ENCODE data around the gene PLXND1.

Gene PLXND1

DNA sequence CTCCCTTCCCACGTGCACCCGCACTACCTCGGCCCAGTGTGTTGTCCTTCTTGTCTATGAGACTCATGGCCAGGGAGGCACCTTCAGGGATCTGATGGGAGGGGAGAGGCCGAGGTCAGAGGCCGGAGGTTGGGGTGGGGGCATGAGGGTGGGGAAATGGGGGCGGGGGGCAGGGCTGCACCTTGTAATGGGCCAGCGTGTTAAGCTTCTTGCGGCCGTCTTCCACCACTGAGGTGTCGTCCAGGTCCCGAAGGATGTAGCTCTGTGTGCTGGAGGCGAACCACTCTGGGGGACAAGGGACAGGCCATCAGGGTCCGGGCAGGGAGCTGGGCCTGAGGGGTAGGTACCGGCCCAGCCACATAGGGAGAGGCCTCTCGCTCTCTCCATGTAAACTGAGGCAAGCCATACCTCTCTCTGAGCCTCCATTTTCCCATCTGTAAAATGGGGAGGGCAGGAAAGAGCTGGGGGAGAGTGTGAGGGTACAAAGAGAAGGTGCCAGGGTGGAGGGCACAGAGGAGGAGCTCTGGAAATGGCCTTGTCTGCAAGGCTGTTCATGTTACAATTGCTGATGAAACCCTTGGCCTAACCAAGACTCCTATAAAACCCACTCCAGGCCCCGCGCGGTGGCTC is 44.7 kb downstream of the PLXND1 start:
- no peak for DNase-seq (ENCODE audit: low read depth in 2 of 2)

DNA sequence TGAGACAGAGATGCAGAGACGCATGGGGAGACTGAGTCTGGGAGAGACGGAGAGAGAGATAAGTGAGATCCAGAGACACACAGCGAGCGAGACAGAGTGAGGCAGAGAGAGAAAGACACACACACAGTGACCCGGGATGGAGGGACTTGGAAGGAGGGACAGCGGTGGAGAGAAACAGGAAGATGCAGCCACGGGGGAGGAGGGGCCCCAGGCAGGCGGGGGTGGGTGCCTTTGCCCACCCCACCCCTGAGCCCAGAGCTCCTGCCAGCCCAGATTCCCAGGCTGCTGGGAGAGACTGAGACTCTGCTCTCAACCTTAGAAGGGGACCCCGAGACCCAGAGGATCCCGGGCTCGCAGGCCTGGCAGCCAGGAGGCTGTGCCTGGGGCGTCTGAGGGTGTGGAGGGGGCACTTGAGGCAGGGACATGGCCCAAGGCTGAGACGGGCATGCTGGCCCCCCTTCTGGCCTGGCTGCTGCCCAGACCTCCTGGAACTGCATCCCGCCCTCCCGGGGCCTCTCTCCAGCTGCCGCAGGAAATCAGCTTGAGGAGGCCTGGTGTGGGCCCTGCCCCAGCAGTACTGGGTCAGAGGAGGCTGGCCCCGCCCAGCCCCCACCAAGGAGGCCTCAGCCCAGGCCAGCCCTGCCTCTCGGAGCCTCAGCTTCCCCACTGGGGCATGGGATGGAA is 45.4 kb downstream of the PLXND1 start:
- no peak for DNase-seq (ENCODE audit: low read depth in 2 of 2)

DNA sequence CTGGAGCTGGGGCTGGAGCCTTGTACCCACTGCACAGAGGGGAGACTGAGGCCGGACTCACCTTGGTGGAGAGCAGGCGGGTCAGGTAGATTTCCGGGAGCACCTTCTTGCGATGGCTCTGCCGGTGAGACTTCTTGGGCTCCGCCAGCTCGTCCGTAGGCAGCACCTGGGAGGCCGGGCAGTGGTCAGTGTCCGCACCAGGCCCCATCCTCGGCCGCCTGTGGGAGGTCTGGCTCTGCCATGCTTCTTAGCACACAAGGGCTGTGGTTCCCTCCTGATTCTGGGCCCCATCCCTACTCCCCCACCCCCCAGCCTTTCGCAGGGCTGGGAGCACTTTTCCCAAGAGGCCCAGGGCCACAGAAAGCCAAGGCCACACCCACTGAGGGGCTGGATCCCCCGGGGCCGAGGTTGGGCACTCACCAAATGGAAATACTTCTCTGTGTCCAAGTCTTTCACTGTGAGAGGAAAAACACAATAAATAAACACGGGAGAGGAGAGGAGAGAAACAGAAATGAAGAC is 46.1 kb downstream of the PLXND1 start:
- DNase-seq (ENCODE audit: low read depth in 2 of 2), result no peak

DNA sequence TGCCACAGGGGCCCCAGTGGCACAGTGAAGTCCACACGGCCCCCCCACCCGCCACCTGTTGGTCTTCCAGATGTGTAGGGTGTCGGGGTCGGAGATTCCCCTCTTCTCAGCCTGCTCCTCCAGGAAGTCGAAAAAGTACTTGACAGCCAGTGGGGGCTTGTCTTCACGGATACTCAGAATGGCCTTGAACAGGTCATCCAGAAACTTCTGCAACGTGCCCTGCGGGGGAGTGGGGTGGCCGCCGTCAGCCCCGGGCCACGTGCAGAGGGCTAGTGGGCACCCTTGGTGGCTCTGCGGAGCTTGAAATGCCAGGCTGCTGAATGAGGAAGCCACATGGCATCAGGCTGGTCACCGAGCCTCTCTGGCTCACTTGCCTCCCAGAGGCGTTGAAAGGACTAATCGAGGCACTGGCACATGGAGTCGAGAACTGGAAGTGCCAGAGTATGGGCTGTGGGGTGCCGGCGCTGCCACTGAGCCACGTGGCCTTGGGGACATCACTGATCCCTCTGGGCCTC is 46.9 kb downstream of the PLXND1 start:
- no peak for DNase-seq (ENCODE audit: low read depth in 2 of 2)

DNA sequence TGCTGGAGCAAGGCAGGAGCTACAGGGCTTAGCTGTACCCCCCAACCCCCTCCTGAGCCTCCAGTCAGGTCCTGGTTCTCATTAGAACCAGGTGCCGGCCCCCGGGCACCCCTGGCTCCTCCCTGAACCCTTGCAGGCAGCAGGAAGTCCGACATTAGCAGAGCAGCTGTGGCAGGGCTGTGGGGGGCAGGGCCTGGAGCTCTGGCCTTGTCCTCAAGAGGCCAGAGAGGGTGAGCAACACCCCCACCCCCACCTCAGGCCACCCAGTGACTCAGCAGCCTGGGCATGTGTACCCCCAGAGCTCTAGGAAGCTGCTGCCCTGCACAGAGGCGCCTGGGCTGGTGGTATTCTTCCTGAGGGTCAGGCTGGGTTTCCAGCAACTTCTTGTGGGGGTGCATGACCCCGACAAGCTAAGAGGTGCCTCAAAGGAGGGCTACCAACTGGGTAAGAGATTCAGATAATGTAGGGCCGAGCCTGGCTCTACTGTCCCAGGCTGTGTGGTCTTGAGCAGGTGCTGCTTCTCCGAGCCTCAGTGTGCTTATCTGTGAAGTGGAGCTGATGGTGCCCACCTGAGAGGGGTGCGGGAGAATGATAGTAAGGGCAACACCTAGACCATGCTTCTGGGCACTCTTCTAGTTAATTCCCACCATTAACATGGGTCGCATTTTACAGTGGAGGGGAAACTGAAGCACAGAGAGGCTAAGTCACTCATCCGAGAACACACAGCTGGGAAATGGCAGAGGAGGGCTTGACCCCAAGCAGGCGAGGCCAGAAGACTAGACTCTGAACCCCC is 47.5 kb downstream of the PLXND1 start:
- DNase-seq (ENCODE audit: low read depth in 2 of 2), result no peak

DNA sequence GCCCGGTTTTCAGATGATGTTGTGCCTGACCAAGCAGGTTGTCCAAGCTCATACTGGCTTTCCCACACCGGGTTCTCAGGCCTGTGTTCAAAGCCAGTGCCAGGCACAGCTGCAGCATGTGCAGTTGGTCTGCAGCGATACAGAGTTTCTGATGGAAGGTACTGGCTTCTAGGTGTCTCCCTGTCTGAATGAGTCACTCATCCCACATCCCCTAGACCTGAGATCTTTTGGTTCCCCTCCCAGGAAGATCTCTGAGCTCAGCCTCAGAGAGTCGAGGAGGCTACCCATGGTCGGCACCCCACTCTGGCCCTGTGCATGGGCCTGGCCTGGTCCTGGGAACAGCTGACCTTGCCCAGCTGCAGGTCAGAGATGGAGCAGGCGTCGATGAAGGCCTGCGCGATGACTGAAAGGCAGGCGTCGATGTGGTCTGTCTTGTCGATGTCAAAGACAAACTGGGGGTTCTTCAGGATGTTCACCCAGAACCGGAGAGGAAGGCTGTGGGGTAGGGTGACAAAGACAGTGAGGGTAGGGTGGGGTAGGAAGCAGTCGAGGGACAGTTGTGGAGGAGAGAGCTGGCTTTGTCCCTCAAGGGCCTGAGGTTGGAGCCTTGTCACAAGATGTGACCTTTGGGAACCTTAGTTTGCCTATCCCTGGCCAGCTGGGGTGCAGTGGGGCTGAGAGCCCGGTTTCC is 48.2 kb downstream of the PLXND1 start:
- no peak for DNase-seq (ENCODE audit: low read depth in 2 of 2)

DNA sequence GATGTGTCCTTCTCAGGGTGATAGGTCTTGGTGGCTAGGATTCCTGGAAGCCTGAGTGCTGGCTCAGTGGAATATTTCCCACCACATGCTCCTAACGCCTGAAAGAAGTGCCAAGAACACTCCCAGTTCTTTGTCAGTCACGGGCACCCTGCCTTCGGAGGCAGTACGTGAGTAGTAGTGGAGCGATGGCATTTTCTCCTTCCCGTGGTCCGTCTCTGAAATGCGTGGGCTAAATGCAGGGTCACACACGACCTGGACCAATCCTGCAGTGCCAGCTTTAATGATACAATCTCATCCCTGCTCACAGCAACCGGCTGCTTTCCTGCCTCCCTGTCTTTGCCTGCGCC is 49.0 kb downstream of the PLXND1 start:
- DNase-seq (ENCODE audit: low read depth in 2 of 2), result no peak

DNA sequence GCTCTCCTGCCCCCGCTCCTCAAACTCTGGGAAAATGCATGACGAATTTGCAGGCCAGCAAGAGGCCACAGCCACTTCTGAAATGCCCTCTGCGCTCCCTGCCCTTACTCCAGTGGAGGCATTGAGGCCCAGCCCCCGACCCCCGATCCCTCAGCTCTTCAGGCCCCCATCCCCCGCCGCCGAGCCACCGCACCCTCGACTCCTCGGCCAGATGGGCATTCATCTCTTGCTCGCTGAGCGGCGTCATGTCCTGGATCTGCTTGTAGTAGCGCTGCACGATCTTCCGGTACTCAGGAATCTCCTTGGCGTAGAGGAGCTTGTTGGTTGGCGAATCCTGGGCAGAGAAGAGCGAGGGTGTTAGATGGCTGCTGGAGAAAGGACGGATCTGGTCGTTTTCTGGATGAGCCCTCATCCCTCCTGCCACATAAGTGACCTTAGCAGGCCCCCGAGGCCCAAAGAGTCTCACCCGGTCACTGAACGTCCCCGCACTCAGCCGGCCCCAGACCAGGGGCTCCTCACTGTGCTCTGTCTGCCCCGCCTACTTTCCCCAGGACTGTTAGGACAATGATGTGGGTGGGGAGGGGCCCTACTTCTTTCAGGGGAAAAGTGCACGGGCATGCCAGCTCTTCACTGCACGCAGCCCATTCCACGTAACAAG is 49.5 kb downstream of the PLXND1 start:
- DNase-seq (ENCODE audit: low read depth in 2 of 2), result no peak

DNA sequence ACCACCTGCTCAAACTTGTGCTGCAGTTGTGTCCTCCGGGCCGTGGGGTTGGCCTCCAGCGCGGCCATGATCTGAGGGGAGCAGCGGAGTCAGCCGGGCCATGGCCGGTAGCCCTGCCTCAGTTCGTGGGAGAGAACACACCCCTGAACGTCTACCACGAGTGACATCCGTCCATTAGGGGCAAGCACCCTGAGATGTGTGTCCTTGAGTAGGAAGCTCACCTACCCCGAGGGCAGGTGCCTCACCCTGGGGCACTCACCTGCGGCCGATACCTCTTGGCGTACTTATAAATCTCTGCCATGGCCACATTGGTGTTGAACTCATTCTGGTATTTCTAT is 50.1 kb downstream of the PLXND1 start:
- no peak for DNase-seq (ENCODE audit: low read depth in 2 of 2)

DNA sequence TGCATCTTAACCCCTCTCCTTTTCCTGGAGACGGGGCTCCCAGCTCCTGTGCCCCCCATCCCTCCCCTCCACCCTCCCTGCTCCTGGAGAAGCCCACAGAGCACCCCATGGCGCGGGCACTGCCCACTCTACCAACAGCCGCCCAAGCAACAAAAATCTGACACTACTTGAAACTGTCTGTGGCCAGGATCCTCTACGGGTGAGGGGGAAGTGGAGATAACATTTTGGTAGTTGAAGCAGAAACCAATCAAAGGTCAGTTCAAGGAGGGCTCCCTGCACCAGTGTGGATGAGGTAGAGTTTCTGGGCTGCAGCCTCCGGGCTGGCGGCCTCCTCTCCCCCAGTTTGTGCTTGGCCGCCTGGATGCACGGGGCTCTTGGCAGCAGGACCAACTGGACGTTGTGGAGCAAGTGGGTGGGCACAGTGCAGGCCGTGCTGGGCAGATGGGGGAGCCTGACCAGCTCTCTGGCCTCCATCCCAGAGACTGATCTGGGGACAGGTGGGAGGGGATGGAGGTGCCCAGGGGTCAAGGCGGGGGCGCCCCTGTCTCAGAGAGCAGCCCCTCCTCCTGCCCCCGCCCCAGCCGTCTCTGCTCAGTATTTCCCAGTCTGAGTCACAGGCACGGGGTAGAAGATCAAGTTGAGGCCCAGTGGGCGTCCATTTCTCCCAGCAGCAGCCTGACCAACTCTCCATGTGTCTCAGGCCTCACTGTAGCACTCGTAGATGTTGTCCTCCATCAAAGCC is 50.7 kb downstream of the PLXND1 start:
- no peak for DNase-seq (ENCODE audit: low read depth in 2 of 2)

DNA sequence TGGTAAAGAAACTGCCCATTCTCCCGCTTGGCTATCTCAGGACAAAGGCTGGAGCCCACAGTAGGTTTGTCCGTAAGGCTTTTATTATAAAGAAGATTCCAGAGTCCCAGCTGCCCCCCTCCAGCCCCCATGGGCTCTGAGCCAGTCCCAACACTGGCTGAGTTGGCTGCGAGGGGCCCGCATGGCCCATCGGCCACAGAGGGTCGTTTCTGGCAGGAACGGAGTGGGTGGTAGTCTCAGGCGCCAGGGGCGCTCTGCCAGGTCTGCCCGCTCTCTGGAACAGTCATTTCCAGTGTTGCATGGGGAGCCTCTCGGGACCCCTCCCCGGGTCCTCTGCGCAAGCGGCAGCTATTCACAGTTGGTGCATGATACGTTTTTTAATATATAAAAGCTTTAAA is 51.3 kb downstream of the PLXND1 start:
- DNase-seq (ENCODE audit: low read depth in 2 of 2), result no peak

DNA sequence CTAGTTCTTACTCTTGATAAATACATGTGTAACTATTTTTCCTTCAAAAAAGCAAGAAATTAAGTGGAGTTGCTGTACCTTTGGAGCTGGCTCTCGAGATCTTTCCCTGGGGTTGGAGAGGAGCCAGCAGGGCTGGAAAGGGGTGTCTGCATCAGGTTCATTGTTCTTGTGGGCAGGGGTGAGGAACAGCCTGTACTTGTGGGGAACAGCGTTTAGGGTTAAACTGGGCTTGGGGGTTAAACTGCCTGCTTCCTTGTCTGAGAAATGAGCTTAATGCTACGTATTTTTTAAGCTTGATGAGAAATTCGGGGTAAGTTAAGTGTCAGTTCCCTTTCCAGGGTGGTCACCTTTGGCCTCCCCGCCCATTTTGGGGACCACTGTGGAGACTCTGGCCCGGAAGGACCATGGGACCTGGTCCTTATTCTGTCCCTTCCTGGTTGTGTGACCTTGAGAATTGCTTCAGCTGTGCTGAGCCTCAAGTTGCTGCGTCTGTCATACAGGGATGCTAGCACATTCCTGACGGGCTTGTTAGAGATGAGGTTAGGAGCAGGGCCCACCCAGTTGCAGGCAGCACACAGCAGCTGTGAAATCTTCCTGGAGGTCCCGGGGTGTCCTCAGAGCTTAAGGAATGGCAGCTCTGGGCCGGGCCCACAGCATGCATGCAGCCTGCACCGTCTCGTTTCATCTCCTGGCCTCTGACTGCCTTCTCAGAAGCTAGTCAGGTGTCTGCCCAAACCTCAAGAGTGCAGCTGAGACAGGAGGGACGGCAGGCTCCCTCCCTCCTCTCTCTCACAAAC is 51.9 kb downstream of the PLXND1 start:
- no peak for DNase-seq (ENCODE audit: low read depth in 2 of 2)

DNA sequence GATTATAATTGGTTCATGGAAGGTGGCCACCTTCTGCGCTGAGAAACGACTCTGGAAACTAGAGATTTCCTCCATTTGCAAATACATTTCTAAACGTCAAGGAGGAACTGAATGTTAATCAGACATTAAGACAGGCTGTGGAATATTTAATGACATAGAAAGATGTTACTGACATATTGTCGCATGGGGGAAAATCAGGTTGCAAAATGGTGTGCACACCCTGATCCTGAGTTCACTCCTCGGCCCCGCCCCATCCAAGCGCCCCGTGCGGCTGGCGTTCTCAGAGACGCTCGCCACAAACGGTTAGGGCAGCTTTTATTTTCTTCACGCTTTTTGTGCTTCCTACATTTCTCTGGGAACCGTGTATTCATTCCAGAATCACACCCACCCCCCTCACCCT is 52.8 kb downstream of the PLXND1 start:
- DNase-seq (ENCODE audit: low read depth in 2 of 2), result no peak

DNA sequence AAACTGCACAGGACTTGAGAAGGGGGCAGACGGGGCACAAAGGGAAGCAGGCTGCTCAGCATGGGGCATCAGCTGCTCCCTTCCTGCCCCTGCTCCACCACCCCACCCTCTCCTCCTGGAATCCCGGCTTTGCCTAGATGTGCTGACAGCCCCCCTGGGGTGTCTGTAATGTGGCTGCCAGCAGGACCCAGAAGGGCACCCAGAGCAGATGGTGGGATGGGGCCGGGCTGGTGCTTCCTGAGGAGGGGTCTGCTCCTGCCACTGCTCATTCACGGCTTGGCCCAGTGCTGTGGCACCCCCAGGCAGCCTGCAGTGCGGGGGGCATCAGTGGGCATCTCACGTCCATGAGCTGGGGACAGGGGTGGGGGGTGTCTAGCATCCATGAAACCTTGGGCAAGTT is 53.3 kb downstream of the PLXND1 start:
- DNase-seq (ENCODE audit: low read depth in 2 of 2), result no peak

DNA sequence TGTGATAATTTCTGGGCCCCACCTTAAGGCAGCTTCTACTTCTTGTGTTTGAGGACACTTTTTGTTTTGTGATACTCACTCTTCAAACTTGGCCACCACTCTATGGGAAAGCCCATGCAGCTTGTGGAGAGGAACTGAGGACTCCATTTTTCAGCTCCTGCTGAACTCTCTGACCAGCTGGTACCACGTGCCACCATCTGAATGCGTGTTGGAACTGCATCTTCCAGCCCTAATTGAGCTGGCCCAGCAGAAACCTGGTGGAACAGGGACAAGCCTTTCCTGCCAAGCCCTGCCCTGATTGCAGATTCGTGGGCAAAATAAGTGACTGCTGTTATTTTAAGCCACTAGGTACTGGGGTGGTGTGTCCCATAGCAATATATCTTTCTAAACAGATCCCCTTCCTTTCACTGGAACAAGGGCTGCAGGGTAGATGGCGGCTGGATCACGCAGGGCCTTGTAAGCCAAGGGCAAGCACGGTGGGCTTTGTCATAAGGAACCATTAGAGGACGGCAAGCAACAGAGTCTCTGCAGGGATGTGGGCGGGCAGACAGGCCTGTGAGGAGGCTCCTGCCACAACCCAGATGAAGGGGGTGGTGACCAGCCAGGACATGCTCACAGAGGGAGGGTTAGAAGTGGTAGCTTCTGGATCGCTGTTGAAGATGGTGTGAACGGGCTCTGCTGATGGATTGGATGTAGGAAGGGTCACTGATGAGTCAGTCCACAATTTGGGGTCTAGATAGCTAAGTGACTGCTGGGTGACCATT is 54.0 kb downstream of the PLXND1 start:
- no peak for DNase-seq (ENCODE audit: low read depth in 2 of 2)

DNA sequence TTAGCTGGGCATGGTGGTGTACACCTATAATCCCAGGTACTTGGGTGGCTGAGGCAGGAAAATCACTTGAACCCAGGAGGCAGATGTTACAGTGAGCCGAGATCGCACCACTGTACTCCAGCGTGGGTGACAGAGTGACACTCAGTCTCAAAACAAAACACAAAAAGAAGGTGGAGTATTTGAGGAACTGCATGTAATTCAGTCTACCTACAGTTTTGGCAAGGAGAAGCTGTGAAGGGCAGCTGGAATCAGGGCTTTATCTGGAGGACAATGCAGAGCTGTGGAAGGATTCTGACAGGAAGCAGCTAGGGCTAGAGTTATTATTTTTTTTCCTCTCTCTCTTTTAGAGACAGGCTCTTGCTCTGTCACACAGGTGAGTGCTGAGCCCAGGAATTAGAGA is 56.7 kb downstream of the PLXND1 start:
- DNase-seq (ENCODE audit: low read depth in 2 of 2), result no peak

DNA sequence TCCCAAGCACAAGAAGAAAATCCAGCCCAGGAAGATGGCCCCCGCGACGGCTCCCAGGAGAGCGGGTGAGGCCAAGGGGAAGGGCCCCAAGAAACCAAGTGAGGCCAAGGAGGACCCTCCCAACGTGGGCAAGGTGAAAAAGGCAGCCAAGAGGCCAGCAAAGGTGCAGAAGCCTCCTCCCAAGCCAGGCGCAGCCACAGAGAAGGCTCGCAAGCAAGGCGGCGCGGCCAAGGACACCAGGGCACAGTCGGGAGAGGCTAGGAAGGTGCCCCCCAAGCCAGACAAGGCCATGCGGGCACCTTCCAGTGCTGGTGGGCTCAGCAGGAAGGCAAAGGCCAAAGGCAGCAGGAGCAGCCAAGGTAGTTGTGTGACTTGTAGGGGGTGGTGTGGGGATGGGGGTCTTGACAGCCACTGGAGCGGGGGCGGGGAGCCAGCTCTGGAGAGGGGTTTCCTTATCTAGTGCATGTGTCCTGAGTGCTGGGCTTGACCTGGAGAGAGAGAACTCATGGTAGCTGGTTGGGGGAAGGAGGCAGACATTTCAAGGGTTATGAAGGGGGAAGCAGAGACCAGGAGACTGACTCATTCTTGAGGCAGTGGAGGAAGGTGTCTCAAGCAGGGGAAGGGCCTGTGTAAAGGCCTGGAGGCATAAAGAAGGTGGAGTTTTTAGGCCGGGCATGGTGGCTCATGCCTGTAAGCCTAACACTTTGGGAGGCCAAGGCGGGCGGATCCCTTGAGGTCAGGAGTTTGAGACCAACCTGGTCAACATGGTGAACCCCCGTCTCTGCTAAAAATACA is 57.3 kb downstream of the PLXND1 start:
- no peak for DNase-seq (ENCODE audit: low read depth in 2 of 2)

DNA sequence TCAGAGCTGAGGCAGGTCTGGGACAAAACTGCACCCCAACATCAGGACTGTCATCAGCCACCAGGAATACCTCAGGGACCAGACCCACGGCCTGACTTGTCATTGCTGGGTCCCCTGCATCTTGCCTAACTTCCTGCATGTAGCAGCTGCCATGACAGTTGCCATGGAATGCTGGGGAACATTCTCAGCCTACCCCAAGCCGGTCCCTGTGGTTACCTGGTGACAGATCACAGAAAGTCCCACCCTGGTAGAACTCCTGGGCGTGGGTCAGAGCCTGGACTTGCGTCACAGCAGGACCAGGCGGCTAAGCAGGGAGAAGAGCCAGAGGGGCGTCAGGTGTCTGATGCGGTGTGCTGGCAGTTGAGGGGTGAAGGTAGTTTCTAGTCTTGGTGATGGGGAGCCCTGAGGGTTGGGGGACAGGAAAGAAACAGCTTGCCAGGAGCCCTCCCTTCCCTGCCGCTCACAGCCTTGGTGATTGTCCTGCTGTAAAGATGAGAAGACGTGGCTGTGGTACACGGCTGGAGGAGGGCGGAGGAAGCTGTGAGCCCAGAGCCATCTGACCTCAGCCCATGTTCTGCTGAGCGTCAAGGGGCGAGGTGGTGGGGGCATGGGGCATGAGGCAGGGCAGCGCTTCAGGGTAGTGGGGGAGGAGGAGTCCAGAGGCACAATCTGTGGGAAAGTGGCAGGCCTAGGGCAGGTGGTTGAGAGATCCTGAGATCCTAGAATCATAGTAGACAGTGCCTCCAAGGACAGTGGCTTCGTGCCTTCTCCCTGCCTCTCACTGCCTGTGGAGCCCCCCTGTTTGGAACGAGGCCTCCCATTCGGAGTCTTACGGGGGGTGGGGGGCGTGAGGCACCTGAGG is 58.1 kb downstream of the PLXND1 start:
- DNase-seq (ENCODE audit: low read depth in 2 of 2), result no peak
